Stomach (tissue), 4 donors: ENCODE results near the gene C10orf71.

ENCODE experiments used
- CTCF ChIP-seq, 7 experiments: fragments of 450-650 bp in 4 of 7; fragments of 200-600 bp in 3 of 7; sonication (generic) in 3 of 7; IDR thresholded peaks; one replicate each; pipeline ENCODE4 v1.5.1; 2016 to 2019; ENCODE audit warnings: antibody characterized with exemption in 7 of 7, control low read depth in 2 of 7, mild to moderate bottlenecking in 1 of 7
- EP300 ChIP-seq: sonication (generic); formaldehyde crosslinking; IDR thresholded peaks from one replicate; pipeline ENCODE4 v1.6.1; 2017; ENCODE audit warnings: antibody characterized with exemption
- POLR2A ChIP-seq, 4 donors: fragments of 450-650 bp; IDR thresholded peaks; one replicate each; pipeline ENCODE4 v1.6.1; 2016; ENCODE audit warnings: antibody characterized with exemption in 4 of 4, control low read depth in 2 of 4, mild to moderate bottlenecking in 1 of 4, moderate library complexity in 1 of 4
- POLR2AphosphoS5 ChIP-seq, 3 donors: sonication (generic); formaldehyde crosslinking; IDR thresholded peaks; one replicate each; pipeline ENCODE4 v1.6.1; 2016; ENCODE audit warnings: antibody characterized with exemption in 3 of 3

- TF ChIP-seq CTCF (IDR thresholded peaks at IDR 0.05) (no peak), EP300 (no peak), POLR2A (IDR thresholded peaks at IDR 0.05) (no peak), POLR2AphosphoS5 (IDR thresholded peaks at IDR 0.05) (no peak)
Measured at GRCh38 chr10:49302088-49302487, 3.1 kb downstream of the C10orf71 start.
